H54 (cell line): Measurements from ENCODE around the gene CHMP2A.

Experiments
- DNase-seq: peaks from one replicate; pipeline ENCODE4 v3.0.0; 2011; ENCODE audit warnings: low spot score, mixed read lengths; ENCODE audit not compliant: insufficient read length
- FAIRE-seq: peaks from 3 replicates; lab custom pipeline; 2011; peaks lifted over from hg19 to GRCh38; lab: Jason Lieb, UNC
- POLR2A ChIP-seq: IDR thresholded peaks from 2 replicates; pipeline ENCODE4 v1.6.1; 2011; ENCODE audit warnings: low read depth, mild to moderate bottlenecking, low read length

The CHMP2A gene

DNA sequence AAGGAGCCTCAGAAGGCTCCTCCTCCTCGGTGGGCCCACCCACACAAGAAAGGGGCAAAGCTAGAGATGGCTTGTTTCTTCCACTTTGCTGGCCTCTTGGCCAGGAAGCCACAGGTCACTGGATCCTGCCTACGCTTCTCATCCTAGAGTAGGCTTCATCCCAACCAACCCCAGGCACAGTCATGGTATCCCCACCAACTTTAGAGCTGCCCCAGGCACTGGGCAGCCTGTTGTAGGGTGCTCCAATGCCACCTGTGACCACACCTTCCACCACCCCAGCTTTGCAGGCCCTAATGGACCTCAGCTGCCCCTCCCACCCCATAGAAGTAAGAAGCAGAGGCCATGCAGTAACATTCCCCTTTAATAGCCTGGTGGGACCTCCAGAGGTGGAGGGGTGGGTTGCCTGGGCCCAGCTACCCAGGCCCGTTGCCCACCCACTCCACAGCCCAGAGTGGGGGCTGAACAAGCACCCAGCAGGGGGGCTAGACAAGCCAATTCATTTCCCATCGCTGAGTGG, 522 bp upstream of the CHMP2A start:
- no peak for DNase-seq
- TF ChIP-seq POLR2A, result no peak
- FAIRE-seq, result no peak

- DNase-seq (no peak), FAIRE-seq (no peak)
- 0 out of 2 replicates have a peak, but pooled peaks have one; percentile 5 for TF ChIP-seq POLR2A
Measured at GRCh38 chr19:58553799-58554493, 959 bp downstream of the CHMP2A start.

- DNase-seq, result no peak
- TF ChIP-seq POLR2A, result no peak
- FAIRE-seq, result no peak
Measured at GRCh38 chr19:58552655-58553054, 2.2 kb downstream of the CHMP2A start.

DNA sequence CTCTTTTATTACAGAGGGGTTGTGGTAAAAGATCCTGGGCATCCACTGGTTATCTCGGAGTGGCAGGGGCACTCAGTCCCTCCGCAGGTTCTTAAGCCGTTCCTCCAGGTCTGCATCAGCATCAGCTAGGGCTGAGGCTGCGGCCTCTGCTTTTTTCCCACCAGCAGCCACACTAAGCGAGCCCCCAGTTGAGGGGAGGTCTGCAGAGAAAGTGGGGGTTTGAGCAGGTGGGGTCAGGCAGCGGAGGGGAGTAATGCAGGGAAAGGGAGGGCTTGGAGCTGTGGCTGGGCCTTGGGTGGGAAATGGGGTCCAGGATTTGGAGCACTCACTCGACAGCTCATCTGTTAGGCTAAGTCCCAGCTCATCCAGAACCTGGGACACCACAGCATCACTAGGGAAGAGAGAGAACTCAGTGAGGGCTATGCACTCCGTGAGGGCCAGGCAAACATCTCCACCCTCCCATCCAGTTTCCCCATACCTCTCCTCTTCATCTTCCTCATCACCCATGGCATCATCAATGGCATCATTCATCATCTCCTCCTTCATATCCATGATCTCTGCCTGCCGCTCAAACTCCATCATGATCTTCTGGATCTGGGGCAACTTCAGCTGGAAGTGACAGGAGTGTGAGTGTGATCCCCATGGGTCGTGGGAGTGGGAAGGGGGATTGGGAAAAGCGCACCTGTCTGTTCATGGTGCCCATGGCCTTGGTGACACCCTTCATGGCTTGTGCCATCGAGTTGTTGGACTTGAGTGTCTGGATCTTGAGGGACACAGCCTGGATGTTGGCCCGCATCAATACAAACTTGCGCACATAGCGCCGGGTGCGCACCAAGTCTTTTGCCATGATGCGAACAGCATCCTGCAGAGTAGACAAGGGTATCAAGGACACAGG, 3.1 kb downstream of the CHMP2A start:
- DNase-seq (no peak), FAIRE-seq (no peak)

DNA sequence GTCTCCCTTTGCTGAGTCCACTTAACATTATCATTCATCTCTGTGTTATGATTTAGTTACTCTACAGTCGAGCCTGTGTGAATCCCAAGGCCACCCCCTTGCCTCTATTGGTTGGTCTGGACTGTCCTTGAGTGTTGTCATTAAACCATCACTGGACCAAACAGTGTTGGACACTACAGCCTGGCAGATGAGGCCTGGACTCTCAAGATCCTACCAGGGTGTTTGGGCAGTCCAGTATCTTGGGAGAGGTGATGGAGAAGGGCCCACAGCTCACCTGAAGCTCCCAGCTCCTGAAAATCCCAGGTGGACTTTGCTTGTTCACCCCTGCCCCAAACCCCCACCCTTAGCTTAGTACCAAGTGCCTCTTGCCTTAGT, 3.8 kb downstream of the CHMP2A start:
- TF ChIP-seq POLR2A, result no peak
- FAIRE-seq (no peak), DNase-seq (no peak)

More for the DNA sequence above, 3.1 kb downstream of the CHMP2A start:
- no peak for TF ChIP-seq POLR2A

DNA sequence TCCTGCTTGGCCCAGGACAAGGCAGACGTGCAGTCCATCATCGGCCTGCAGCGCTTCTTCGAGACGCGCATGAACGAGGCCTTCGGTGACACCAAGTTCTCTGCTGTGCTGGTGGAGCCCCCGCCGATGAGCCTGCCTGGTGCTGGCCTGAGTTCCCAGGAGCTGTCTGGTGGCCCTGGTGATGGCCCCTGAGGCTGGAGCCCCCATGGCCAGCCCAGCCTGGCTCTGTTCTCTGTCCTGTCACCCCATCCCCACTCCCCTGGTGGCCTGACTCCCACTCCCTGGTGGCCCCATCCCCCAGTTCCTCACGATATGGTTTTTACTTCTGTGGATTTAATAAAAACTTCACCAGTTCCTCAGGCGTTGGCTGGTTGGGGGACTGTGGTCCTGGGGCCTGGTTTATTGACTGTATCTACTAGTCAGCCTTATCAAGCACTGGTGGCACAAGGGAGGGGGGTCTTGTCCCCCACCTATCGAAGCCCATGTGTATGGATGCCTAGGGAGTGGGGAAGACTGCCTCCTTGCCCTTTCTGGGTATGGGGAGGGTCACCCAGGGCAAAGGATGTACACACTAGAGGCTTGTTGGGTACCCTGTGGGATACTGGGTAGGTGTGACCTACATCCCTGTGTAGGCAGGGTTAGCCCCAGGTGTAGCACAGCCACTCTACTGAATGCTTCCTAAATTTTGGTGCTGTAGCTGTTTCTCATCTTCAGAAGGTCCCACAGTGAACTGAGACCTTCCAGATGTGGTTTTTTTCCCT, 4.4 kb downstream of the CHMP2A start:
- TF ChIP-seq POLR2A, result no peak
- DNase-seq, result no peak
- FAIRE-seq, result no peak

DNA sequence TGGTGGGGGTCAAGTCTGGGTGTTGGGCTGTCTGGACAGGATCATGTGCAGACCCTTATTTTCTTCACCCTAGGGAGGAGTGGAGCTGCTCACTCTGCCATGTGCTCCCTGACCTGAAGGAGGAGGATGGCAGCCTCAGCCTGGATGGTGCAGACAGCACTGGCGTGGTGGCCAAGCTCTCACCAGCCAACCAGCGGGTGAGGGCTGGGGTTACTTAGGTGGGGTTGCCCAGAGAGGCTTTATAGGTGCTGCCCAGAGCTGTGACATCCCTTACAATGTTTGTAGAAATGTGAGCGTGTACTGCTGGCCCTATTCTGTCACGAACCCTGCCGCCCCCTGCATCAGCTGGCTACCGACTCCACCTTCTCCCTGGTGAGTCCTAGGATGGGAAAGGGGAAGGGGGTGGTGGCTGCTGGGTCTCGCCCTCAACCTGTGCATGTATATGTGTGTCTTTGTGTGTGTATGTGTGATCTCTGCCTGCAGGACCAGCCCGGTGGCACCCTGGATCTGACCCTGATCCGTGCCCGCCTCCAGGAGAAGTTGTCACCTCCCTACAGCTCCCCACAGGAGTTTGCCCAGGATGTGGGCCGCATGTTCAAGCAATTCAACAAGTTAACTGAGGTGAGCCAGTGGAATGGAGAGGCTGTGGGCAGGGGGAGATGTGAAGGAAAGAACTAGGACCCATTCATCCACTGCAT, 5.1 kb downstream of the CHMP2A start:
- FAIRE-seq (no peak), DNase-seq (no peak)
- TF ChIP-seq POLR2A, result no peak

- no peak for TF ChIP-seq POLR2A
- no peak for DNase-seq
- FAIRE-seq, result no peak
Measured at GRCh38 chr19:58548859-58549663, 5.8 kb downstream of the CHMP2A start.

GRCh38 chr19:58547323-58548312, 7.3 kb downstream of the CHMP2A start:
- DNase-seq, result no peak
- no peak for TF ChIP-seq POLR2A
- FAIRE-seq, result no peak

DNA sequence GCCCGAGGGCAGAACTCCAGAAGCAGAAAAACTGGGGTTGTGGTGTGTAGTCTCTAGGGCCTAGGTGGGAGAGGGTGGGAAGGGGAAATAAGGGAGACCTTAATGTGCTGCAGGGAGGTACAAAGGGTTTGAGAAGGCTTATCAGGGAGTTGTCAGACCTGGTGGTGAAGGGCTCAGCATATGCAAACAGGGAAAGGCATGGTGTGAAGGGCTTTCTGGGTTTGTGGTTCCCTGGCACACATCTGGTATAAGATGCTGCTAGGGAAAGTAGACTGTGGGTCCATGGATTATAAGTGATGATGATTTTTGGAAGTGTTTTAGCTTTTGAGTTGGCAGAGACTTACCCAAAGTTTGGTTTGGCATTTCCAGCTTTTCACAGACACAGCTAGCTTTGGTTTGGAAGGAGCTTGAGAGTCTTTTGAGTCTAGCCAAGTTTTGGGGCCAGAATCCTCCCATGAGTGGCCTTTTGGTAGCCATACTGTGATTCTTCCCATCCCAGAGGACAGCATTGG, 8.8 kb downstream of the CHMP2A start:
- FAIRE-seq (no peak), DNase-seq (no peak)
- no peak for TF ChIP-seq POLR2A
